Esophagus squamous epithelium (tissue), 4 donors: ENCODE results near the gene OAT.
A peak's percentile ranks its signal among the peaks of the same experiment; 100 is the strongest.

Source experiments
- CTCF ChIP-seq, 6 experiments: fragments of 450-650 bp in 4 of 6; fragments of 200-600 bp in 2 of 6; sonication (generic) in 2 of 6; IDR thresholded peaks; one replicate each; pipeline ENCODE4 v1.5.1; 2016 to 2019; ENCODE audit warnings: antibody characterized with exemption in 6 of 6, mild to moderate bottlenecking in 4 of 6, moderate library complexity in 4 of 6
- POLR2A ChIP-seq, 4 donors: fragments of 450-650 bp; IDR thresholded peaks; one replicate each; pipeline ENCODE4 v1.6.1; 2017; ENCODE audit warnings: antibody characterized with exemption in 4 of 4, mild to moderate bottlenecking in 4 of 4, moderate library complexity in 3 of 4

GRCh38 chr10:124418726-124419501, at the start of gene OAT:
- TF ChIP-seq CTCF (IDR thresholded peaks at IDR 0.05) (no peak), POLR2A (IDR thresholded peaks at IDR 0.05) (peak in 3 of 4 donors; percentile 89 to 99 (median 99))
